ENCODE results near the gene STARD10.

- no peak for TF ChIP-seq EZH2phosphoT487 (IDR thresholded peaks at IDR 0.05; ENCODE audit: borderline replicate concordance, low read depth, low read length)
- TF ChIP-seq, protein P1, sequence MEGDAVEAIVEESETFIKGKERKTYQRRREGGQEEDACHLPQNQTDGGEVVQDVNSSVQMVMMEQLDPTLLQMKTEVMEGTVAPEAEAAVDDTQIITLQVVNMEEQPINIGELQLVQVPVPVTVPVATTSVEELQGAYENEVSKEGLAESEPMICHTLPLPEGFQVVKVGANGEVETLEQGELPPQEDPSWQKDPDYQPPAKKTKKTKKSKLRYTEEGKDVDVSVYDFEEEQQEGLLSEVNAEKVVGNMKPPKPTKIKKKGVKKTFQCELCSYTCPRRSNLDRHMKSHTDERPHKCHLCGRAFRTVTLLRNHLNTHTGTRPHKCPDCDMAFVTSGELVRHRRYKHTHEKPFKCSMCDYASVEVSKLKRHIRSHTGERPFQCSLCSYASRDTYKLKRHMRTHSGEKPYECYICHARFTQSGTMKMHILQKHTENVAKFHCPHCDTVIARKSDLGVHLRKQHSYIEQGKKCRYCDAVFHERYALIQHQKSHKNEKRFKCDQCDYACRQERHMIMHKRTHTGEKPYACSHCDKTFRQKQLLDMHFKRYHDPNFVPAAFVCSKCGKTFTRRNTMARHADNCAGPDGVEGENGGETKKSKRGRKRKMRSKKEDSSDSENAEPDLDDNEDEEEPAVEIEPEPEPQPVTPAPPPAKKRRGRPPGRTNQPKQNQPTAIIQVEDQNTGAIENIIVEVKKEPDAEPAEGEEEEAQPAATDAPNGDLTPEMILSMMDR (conservative IDR thresholded peaks at IDR 0.05; ENCODE audit: low read length): no peak
Measured at GRCh38 chr11:72773291-72773690, 20.6 kb downstream of the STARD10 start.

Measured in OCI-LY7 (cell line).